ENCODE data around the gene PLAAT5. TPM values are rescaled to one million over a fixed set of nuclear protein-coding genes. Genes with fewer than 3 reads are reported as not detected.
"Not testable (repeated sequence)": the region's sequence is repeated elsewhere in the genome, so short reads cannot be mapped to it uniquely, and the experiment has no call there.

Gene PLAAT5, protein sequence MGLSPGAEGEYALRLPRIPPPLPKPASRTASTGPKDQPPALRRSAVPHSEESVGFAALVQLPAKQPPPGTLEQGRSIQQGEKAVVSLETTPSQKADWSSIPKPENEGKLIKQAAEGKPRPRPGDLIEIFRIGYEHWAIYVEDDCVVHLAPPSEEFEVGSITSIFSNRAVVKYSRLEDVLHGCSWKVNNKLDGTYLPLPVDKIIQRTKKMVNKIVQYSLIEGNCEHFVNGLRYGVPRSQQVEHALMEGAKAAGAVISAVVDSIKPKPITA
- total RNA-seq (2012; rRNA removed) = not detected in 2 replicates

DNA sequence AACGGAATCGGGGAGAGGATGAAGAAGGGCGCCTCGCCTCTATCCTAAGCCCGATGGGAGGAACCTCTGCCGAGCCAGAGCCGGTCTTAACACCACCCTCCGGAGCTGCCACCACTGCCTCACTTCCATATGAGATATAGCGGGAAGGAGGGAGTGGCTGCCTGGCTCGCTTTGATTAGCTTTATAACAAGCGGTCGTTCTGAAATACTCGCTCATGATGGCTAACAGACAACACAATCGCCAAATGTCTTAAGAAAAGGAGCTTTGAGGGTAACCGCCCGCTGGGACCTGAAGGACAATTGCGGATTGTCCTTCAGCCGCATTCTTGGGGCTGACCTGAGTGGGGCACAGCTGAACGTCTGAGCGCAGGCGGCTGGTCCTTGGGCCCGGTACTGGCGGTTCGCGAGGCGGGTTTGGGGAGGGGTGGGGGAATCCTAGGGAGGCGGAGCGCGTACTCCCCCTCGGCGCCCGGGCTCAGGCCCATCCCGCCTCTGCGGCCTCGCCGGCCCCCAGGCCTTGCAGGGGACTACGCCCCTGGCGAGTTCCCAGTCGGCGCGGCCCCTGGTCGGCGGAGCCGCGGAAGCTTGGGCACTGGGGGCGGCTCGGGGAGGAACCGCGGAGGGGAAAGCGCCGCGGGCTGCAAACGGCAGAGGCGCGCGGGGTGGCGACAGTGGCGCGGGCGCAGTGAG, at the start of gene PLAAT5:
Gene PLAAT5, minus strand, starts transcription at position 617 of the 689 bp plus-strand sequence. Its CDS starts 133 bp downstream, at position 484.
- Histone ChIP-seq H3K4me1 (ENCODE audit: control insufficient read depth, insufficient read depth, low read length) (peaks cover 13% of the 10 kb centered on the region), H3K9ac (ENCODE audit: low read depth, low read length) (no peak within 1 kb of the TSS), H3K4me2 (ENCODE audit: low read length) (peak within 1 kb of the TSS; percentile 82), H3K4me3 (ENCODE audit: low read length) (peak within 1 kb of the TSS; percentile 67), H3K27me3 (ENCODE audit: control insufficient read depth, insufficient read depth, low read length) (peaks cover 76% of the 10 kb centered on the region), H3K9me3 (replicated peaks; ENCODE audit: low read length) (no peaks in the 10 kb centered on the region), H3K36me3 (ENCODE audit: insufficient read depth, low read length) (no peaks in the 10 kb centered on the region)

DNA sequence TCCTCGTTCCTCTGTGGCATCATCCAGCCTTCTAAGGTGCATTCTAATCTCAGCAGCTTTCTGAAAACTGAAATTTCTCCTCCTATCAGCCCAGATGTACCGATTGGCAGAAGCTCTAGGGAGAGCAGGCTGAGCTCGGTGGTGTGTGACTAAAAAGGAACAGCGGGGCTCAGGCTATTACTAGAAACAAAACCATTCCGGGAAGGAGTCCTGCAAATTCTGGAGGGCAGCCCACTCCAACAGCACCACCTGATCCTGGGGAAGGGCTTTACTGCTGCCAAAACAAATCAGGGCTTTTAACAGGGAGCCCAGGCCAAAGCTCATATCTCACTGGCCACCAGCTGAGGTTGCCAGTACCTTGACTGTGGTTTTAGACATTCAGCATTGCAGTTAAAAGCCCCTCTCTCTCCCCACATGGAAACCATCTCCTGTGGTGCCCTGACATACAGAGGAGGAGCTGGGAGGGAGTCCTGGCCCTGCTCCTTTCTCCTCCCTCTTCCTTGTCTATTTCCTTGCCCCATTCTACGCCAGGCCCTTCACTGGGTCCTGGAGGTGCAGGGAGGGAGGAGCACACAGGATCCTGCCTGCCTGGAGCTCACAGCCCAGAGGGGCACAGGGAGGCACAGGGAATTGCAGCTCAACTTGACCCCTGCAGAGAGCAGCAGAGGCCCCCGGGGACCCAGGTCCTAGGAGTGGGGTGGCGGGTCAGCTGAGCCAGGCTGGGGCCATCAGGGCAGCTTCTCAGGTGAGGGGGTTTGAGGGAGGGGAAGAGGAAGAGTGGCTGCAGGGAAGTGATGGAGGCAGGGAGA, 46.5 kb upstream of the PLAAT5 start:
- peaks cover 16% of the 10 kb centered on the region for H3K4me1 ChIP-seq (ENCODE audit: control insufficient read depth, insufficient read depth, low read length)

DNA sequence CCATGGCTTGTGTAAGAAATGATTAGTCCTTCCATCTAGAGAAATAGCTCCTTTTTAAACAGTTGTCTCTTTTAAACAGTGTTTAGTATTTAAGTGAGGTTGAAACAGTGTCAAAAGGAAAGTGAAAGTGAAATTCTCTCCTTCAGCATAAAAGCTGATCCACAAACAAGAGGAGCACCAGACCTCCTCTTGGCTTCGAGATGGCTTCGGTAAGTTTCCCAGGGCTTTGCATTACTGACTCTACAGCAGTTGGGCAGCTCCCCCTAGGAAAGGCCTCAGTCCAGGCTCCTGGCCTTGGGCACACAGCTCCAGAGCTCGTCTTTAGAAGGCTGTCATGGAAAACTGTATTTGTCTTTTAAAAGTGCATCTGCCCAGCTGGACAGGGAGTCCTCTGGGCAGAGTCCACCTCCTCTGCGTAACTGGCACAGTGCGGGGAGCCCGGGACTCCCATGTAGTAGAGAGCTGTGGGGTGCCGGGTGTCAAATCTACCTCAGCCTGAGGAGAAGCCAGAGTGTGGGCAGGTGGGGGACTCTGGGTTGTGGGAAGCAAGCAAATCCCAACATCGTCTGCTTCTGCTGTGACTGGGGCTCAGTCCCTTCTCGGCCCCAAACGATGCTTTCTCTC, 45.8 kb upstream of the PLAAT5 start, which contains the start of gene PLAAT4:
Gene PLAAT4, plus strand, starts transcription at position 140 of the 624 bp plus-strand sequence. Its CDS starts 61 bp downstream, at position 201.
- H3K4me3 ChIP-seq (ENCODE audit: low read length) = peak within 1 kb of the TSS; percentile 60
- H3K9ac ChIP-seq (ENCODE audit: low read depth, low read length) = peak within 1 kb of the TSS; percentile 6
- H3K27me3 ChIP-seq (ENCODE audit: control insufficient read depth, insufficient read depth, low read length) = peaks cover 11% of the 10 kb centered on the region
- no peaks in the 10 kb centered on the region for H3K9me3 ChIP-seq (replicated peaks; ENCODE audit: low read length)
- H3K4me2 ChIP-seq (ENCODE audit: low read length) = peak within 1 kb of the TSS; percentile 81
- no peaks in the 10 kb centered on the region for H3K36me3 ChIP-seq (ENCODE audit: insufficient read depth, low read length)
- H3K4me1 ChIP-seq (ENCODE audit: control insufficient read depth, insufficient read depth, low read length) = peaks cover 21% of the 10 kb centered on the region

More for the DNA sequence above, 46.5 kb upstream of the PLAAT5 start:
- H3K9ac ChIP-seq (ENCODE audit: low read depth, low read length) = peak overlapping the region; percentile 6
- peak overlapping the region; percentile 60 for H3K4me3 ChIP-seq (ENCODE audit: low read length)
- no peaks in the 10 kb centered on the region for H3K36me3 ChIP-seq (ENCODE audit: insufficient read depth, low read length)
- H3K27me3 ChIP-seq (ENCODE audit: control insufficient read depth, insufficient read depth, low read length) = peaks cover 15% of the 10 kb centered on the region
- peak overlapping the region; percentile 81 for H3K4me2 ChIP-seq (ENCODE audit: low read length)
- H3K9me3 ChIP-seq (replicated peaks; ENCODE audit: low read length) = no peaks in the 10 kb centered on the region

DNA sequence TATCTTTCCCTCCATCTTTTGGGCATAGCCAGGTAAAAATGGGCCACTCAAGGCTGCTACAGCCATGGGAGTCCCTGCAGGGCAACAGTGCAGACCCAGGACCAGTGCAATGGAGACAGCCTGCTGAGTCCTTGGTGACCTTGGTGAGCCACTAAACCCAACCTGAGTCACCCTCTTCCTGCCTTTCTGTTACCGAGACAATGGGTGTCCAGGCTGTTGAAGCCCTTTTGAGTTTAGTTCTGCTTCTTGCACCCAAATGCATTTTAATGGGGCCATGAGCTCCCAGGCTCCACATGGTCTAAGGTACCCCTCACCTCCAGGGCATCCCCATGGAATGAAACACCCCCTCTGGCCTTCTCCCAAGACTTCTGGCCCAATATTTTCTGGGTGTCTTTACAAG, 44.8 kb upstream of the PLAAT5 start:
- Histone ChIP-seq H3K4me2 (ENCODE audit: low read length) (no peak overlapping the region), H3K9ac (ENCODE audit: low read depth, low read length) (no peak overlapping the region), H3K36me3 (ENCODE audit: insufficient read depth, low read length) (no peaks in the 10 kb centered on the region), H3K4me1 (ENCODE audit: control insufficient read depth, insufficient read depth, low read length) (peaks cover 29% of the 10 kb centered on the region), H3K9me3 (replicated peaks; ENCODE audit: low read length) (no peaks in the 10 kb centered on the region), H3K27me3 (ENCODE audit: control insufficient read depth, insufficient read depth, low read length) (peaks cover 7% of the 10 kb centered on the region), H3K4me3 (ENCODE audit: low read length) (no peak overlapping the region)

DNA sequence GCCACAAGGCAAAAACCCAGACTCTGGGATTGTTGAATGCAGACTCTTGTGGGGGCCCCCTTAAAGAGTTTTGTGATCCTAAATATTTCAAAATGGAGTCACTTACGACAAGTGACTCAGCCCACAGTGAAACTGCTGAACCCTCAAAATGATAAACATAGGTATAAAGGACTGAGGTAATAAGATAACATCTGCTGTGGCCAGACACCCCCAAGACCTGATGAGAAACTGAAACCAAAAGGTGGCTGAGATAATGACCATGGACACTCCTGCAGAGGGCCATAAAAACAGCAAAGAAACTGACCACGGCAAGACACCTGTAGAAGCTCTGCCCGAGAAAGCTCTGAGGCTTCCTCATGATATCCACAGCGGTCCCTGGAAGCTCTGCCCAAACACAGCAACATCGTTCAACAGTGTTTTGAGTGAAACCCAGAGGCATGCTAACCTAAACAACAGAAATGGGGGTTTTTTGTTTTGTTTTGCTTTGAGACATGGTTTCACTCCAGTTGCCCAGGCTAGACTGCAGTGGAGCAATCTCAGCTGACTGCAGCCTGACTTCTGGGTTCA, 44.0 kb upstream of the PLAAT5 start:
- H3K9ac ChIP-seq (ENCODE audit: low read depth, low read length) = no peak overlapping the region
- no peak overlapping the region for H3K4me3 ChIP-seq (ENCODE audit: low read length)
- no peaks in the 10 kb centered on the region for H3K9me3 ChIP-seq (replicated peaks; ENCODE audit: low read length)
- H3K4me2 ChIP-seq (ENCODE audit: low read length) = no peak overlapping the region
- no peaks in the 10 kb centered on the region for H3K36me3 ChIP-seq (ENCODE audit: insufficient read depth, low read length)
- peaks cover 6% of the 10 kb centered on the region for H3K27me3 ChIP-seq (ENCODE audit: control insufficient read depth, insufficient read depth, low read length)
- H3K4me1 ChIP-seq (ENCODE audit: control insufficient read depth, insufficient read depth, low read length) = peaks cover 29% of the 10 kb centered on the region

DNA sequence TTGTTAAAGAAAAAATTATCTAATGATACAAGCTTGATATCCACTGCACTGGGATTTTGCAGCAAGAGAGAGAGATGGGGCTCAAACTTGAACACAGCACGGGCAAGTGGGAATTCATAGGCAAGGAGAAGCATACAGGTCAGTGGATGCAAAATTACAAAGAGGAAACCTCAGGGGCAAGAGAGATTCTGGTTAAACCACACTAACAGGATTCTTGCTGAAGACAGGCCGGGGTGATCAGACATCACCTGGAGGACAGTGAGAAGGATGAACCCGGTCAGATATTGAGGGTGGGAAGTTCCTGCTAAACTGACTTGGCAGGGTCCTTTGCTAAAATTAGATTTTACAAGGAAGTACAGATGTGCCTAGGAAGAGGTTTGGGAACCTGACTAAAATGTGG, 43.1 kb upstream of the PLAAT5 start:
- Histone ChIP-seq H3K9me3 (replicated peaks; ENCODE audit: low read length) (no peaks in the 10 kb centered on the region), H3K9ac (ENCODE audit: low read depth, low read length) (no peak overlapping the region), H3K27me3 (ENCODE audit: control insufficient read depth, insufficient read depth, low read length) (peaks cover 6% of the 10 kb centered on the region), H3K4me1 (ENCODE audit: control insufficient read depth, insufficient read depth, low read length) (peaks cover 29% of the 10 kb centered on the region), H3K4me3 (ENCODE audit: low read length) (no peak overlapping the region), H3K36me3 (ENCODE audit: insufficient read depth, low read length) (no peaks in the 10 kb centered on the region), H3K4me2 (ENCODE audit: low read length) (no peak overlapping the region)

DNA sequence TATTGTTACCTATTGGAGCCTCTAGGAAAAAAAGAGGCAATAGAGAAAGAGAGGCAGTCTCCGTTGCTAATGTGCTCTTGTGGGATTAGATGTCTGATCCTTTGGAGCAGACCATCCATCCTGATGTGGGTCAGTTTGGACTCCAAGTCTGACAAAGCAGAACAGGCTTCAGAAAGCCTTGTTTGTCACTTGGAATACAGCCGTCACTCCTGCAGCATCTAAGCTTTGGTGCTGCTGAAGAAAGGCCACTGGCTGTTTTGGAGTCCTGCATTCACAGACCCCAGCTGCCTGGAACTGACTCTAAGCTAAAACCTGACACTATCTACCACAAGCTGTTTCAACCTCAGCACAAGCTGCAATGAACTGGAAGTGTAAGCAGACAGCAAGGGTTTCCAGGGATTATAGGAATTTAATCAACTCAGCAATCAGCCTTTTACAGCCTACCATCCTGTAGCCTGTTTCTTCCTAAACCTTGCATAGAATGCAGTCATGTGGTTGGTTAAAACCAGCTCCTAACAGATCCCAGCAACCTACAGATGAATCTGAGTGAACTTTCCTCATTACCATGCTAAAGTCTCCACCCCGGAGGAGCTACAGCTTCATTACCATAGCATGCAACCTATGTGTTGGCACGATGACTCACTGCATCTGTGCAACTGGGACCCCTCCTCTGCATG, 42.0 kb upstream of the PLAAT5 start:
- H3K4me3 ChIP-seq (ENCODE audit: low read length) = no peak overlapping the region
- H3K27me3 ChIP-seq (ENCODE audit: control insufficient read depth, insufficient read depth, low read length) = peaks cover 6% of the 10 kb centered on the region
- H3K36me3 ChIP-seq (ENCODE audit: insufficient read depth, low read length) = no peaks in the 10 kb centered on the region
- no peak overlapping the region for H3K4me2 ChIP-seq (ENCODE audit: low read length)
- peaks cover 29% of the 10 kb centered on the region for H3K4me1 ChIP-seq (ENCODE audit: control insufficient read depth, insufficient read depth, low read length)
- no peaks in the 10 kb centered on the region for H3K9me3 ChIP-seq (replicated peaks; ENCODE audit: low read length)
- no peak overlapping the region for H3K9ac ChIP-seq (ENCODE audit: low read depth, low read length)

DNA sequence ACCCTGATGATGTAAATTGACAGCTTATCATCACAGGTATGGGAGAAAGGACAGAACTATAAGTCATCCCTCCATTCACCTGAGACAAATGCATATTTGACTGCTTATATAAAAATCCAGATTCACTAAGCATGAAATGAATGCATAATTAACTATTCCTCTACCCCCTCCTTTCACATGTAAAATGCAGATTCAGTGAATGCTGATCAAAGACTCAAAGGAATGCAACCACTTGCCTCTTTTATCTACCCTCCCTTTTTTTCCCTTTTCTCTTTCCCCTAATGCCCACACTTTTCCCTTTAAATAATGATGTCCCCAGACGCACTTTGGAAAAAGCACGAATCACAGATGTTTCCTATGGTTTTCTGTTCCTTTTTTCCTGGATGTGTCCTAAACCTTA, 41.1 kb upstream of the PLAAT5 start:
- no peaks in the 10 kb centered on the region for H3K36me3 ChIP-seq (ENCODE audit: insufficient read depth, low read length)
- peaks cover 6% of the 10 kb centered on the region for H3K27me3 ChIP-seq (ENCODE audit: control insufficient read depth, insufficient read depth, low read length)
- no peak overlapping the region for H3K4me3 ChIP-seq (ENCODE audit: low read length)
- H3K4me2 ChIP-seq (ENCODE audit: low read length) = no peak overlapping the region
- H3K9ac ChIP-seq (ENCODE audit: low read depth, low read length) = no peak overlapping the region
- H3K4me1 ChIP-seq (ENCODE audit: control insufficient read depth, insufficient read depth, low read length) = peaks cover 20% of the 10 kb centered on the region
- no peaks in the 10 kb centered on the region for H3K9me3 ChIP-seq (replicated peaks; ENCODE audit: low read length)

DNA sequence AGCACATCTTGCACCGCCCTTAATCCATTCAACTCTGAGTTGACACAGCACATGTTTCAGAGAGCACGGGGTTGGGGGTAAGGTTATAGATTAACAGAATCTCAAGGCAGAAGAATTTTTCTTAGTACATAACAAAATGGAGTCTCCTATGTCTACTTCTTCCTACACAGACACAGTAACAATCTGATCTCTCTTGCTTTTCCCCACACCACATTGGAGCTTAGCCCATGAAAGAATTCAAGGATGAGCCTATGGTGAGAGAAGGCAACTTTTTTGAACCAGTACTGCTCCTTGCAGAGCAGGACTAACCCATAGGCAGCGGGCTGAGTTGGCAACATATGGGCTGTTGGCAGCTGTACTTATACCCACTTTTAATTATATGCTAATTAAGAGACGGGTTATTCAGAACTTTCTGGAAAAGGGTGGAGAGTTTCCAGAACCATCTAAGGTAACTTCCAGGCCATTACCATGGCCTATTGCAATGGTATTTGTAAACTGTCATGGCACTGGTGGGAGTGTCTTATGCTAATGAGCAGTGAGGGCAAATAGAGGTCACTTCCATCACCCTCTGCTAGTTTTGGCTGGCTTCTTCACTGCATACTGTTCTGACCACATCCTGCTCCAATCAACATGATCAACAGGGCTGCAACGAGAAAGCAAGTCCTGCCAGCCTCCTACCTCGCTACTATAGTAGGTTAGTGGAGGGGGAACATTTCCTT, 40.3 kb upstream of the PLAAT5 start:
- not testable (repeated sequence) for H3K27me3 ChIP-seq (ENCODE audit: control insufficient read depth, insufficient read depth, low read length); H3K9me3 ChIP-seq (replicated peaks; ENCODE audit: low read length); H3K36me3 ChIP-seq (ENCODE audit: insufficient read depth, low read length); H3K4me3 ChIP-seq (ENCODE audit: low read length); H3K9ac ChIP-seq (ENCODE audit: low read depth, low read length)
- Histone ChIP-seq H3K4me1 (ENCODE audit: control insufficient read depth, insufficient read depth, low read length) (peaks cover 13% of the 10 kb centered on the region), H3K4me2 (ENCODE audit: low read length) (peak overlapping the region; percentile 53)

DNA sequence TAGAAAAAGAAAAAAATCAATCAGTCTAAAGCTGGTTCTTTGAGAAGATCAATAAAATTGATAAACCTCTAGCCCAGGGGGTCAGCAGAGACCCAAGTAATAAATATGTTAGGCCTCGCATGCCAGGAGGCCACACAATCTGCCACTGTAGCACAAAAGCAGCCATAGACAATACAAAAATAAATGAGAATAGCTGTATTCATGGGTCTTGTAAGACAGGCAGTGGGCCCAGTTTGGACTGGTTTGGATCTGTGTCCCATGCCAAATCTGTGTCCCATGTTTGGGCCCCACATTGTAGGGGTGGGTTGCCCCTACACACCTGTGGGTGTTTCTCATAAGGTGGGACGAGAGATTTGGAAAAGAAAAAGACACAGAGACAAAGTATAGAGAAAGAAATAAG, 39.1 kb upstream of the PLAAT5 start:
- Histone ChIP-seq H3K9ac (ENCODE audit: low read depth, low read length) (no peak overlapping the region), H3K27me3 (ENCODE audit: control insufficient read depth, insufficient read depth, low read length) (peaks cover 6% of the 10 kb centered on the region), H3K4me2 (ENCODE audit: low read length) (no peak overlapping the region), H3K36me3 (ENCODE audit: insufficient read depth, low read length) (no peaks in the 10 kb centered on the region), H3K9me3 (replicated peaks; ENCODE audit: low read length) (no peaks in the 10 kb centered on the region), H3K4me3 (ENCODE audit: low read length) (no peak overlapping the region), H3K4me1 (ENCODE audit: control insufficient read depth, insufficient read depth, low read length) (peaks cover 13% of the 10 kb centered on the region)

Measured in skeletal muscle satellite cell (primary cell).